K562 (cell line): ENCODE data around the gene SRRT. TPM values are rescaled to one million over a fixed set of nuclear protein-coding genes. Genes with fewer than 3 reads are reported as not detected.

Experiments used
- ATAC-seq: fragments of 200-7000 bp; cut with Tn5 transposase; 3 replicates; pipeline ENCODE4 v1.9.1; 2020; ENCODE audit warnings: moderate library complexity
- BruUV-seq: library from RNA; stranded (reverse); fragments of 400-500 nt; replicated peaks from 2 replicates; lab custom pipeline; 2021; lab: Mats Ljungman, UMichigan
- CTCF ChIA-PET: fragments of 300-600 bp; formaldehyde crosslinking; extraction: SDS; loops from one replicate; lab custom pipeline; 2021; ENCODE audit warnings: low intra/inter-chr PET ratio; lab: Yijun Ruan, JAX
- POLR2A ChIA-PET: fragments of 300-600, 350-650 bp; sonication (Branson Sonifier 250); formaldehyde crosslinking; extraction: SDS; loops from one replicate; lab custom pipeline; 2021; ENCODE audit warnings: antibody characterized with exemption, inconsistent platforms; lab: Yijun Ruan, JAX
- DNase-seq, 4 experiments: peaks; one replicate each; pipeline versions ENCODE4 v3.0.0 to v3.0.0-alpha.2; 2011 to 2018; ENCODE audit warnings: low spot score in 3 of 4, mixed read lengths in 3 of 4; ENCODE audit errors: extremely low read depth in 1 of 4
- FAIRE-seq: peaks from 2 replicates; lab custom pipeline; 2011; peaks lifted over from hg19 to GRCh38; lab: Jason Lieb, UNC
- H2AFZ ChIP-seq: 2 replicates; pipeline ENCODE4 v1.6.0; 2011; ENCODE audit warnings: low read depth, low read length, control low read depth, inconsistent platforms
- H3K27ac ChIP-seq: fragments of 200-600 bp; 3 replicates; pipeline ENCODE4 v1.8.0; 2011; ENCODE audit warnings: low read depth, mild to moderate bottlenecking, control low read depth, inconsistent platforms, low read length, moderate library complexity, mixed read lengths; ENCODE audit errors: extremely low read depth
- H3K27me3 ChIP-seq, 2 experiments: fragments of 300-600 bp in 1 of 2; 2 replicates in 1 of 2; 3 replicates in 1 of 2; pipeline versions ENCODE4 v1.6.0 to v1.8.0; 2011; ENCODE audit warnings: inconsistent platforms in 2 of 2, low read length in 2 of 2, mild to moderate bottlenecking in 1 of 2, mixed read lengths in 1 of 2, moderate library complexity in 1 of 2; ENCODE audit not compliant: control insufficient read depth in 2 of 2, insufficient read depth in 2 of 2
- H3K36me3 ChIP-seq: fragments of 300-600 bp; 3 replicates; pipeline ENCODE4 v1.8.0; 2011; ENCODE audit warnings: mild to moderate bottlenecking, low read length, inconsistent platforms; ENCODE audit not compliant: control insufficient read depth, insufficient read depth
- H3K4me1 ChIP-seq, 2 experiments: fragments of 200-600 bp in 1 of 2; replicated peaks in 1 of 2; 2 replicates in 1 of 2; 3 replicates in 1 of 2; pipeline versions ENCODE4 v1.5.1 to v1.8.0; 2011; ENCODE audit warnings: inconsistent platforms in 2 of 2, low read length in 2 of 2, mild to moderate bottlenecking in 1 of 2, mixed read lengths in 1 of 2, moderate library complexity in 1 of 2; ENCODE audit not compliant: control insufficient read depth in 2 of 2, insufficient read depth in 2 of 2
- H3K4me2 ChIP-seq: 2 replicates; pipeline ENCODE4 v1.6.1; 2011; ENCODE audit warnings: low read length, control low read depth, inconsistent platforms, mixed read lengths; ENCODE audit not compliant: insufficient read depth
- H3K4me3 ChIP-seq: fragments of 200-600 bp; sonication (generic), shearing (Covaris generic); 2 replicates; pipeline ENCODE4 v1.5.1; 2016; ENCODE audit warnings: control low read depth, inconsistent platforms
- H3K79me2 ChIP-seq: fragments of 200-600 bp; 3 replicates; pipeline ENCODE4 v1.8.0; 2011; ENCODE audit warnings: low read length, inconsistent platforms; ENCODE audit not compliant: control insufficient read depth, insufficient read depth
- H3K9ac ChIP-seq, 2 experiments: 2 replicates each; pipeline versions ENCODE4 v1.6.0 to v1.6.1; 2011; ENCODE audit warnings: low read depth in 2 of 2, low read length in 2 of 2, control low read depth in 1 of 2, inconsistent platforms in 1 of 2, mild to moderate bottlenecking in 1 of 2, mixed read lengths in 1 of 2; ENCODE audit not compliant: insufficient read depth in 1 of 2
- H3K9me1 ChIP-seq: one replicate; pipeline ENCODE4 v1.6.0; 2011; ENCODE audit warnings: inconsistent platforms, mild to moderate bottlenecking, low read length, moderate library complexity; ENCODE audit not compliant: control insufficient read depth, insufficient read depth
- H3K9me3 ChIP-seq: replicated peaks from 2 replicates; pipeline ENCODE4 v1.5.1; 2011; ENCODE audit warnings: low read depth, low read length, inconsistent platforms; ENCODE audit not compliant: control insufficient read depth, insufficient read depth
- H4K20me1 ChIP-seq: replicated peaks from 2 replicates; pipeline ENCODE4 v1.6.1; 2011; ENCODE audit warnings: low read length, inconsistent platforms, mixed read lengths; ENCODE audit not compliant: control insufficient read depth, insufficient read depth
- ATF6 ChIP-seq: sonication (generic); formaldehyde crosslinking; IDR thresholded peaks from 2 replicates; pipeline ENCODE4 v1.4.0; 2020; ENCODE audit warnings: mild to moderate bottlenecking, missing genetic modification reagents
- CBX5 ChIP-seq: IDR thresholded peaks from 2 replicates; pipeline ENCODE4 v1.6.1; 2014; ENCODE audit warnings: low read depth, borderline replicate concordance
- EGR1 ChIP-seq: fragments of 450-650 bp; conservative IDR thresholded peaks from 2 replicates; pipeline ENCODE4 v1.6.1; 2017; ENCODE audit warnings: mild to moderate bottlenecking
- HOMEZ ChIP-seq: fragments of 250-450 bp; sonication (Bioruptor Pico); IDR thresholded peaks from 2 replicates; pipeline ENCODE4 v1.4.0; 2020; ENCODE audit warnings: mild to moderate bottlenecking, moderate library complexity
- MAFK ChIP-seq: IDR thresholded peaks from 2 replicates; pipeline ENCODE4 v1.6.1; 2011; ENCODE audit warnings: low read length, improper control_type of control experiment
- NCOA4 ChIP-seq: fragments of 450-650 bp; IDR thresholded peaks from 2 replicates; pipeline ENCODE4 v1.6.1; 2018; ENCODE audit warnings: mild to moderate bottlenecking; ENCODE audit not compliant: partially characterized antibody
- TAF15 ChIP-seq: fragments of 200-400 bp; formaldehyde crosslinking; IDR thresholded peaks from 2 replicates; pipeline ENCODE4 v1.6.1; 2017; ENCODE audit warnings: mild to moderate bottlenecking, low read depth, low read length, moderate library complexity
- ZC3H4 ChIP-seq: sonication (generic); formaldehyde crosslinking; IDR thresholded peaks from 2 replicates; pipeline ENCODE4 v1.9.0; 2021; ENCODE audit warnings: missing genetic modification reagents, borderline replicate concordance
- WGBS: fragments of 100-300 bp; shearing (Covaris generic); methylation state at CpG from one replicate; pipeline ENCODE4 v1.1.6; 2016; ENCODE audit warnings: low coverage, mixed read lengths; ENCODE audit not compliant: insufficient coverage; ENCODE audit errors: missing lambda C conversion rate; 5-methylcytosine and 5-hydroxymethylcytosine counted together
- in situ Hi-C: fragments of 300-500 bp; cut with MboI; formaldehyde crosslinking; loops from 4 replicates; pipeline ENCODE4 v1.15.0; 2018; ENCODE audit warnings: inconsistent platforms, mixed read lengths
- intact Hi-C: fragments of 100-400 bp; cut with micrococcal nuclease; formaldehyde crosslinking; loops from 2 replicates; pipeline ENCODE4 v1.14.2; 2022
- polyA plus RNA-seq, 8 experiments: library from polyadenylated mRNA; depleted of rRNA in 4 of 8; stranded (reverse) in 5 of 8; unstranded in 3 of 8; fragments of >200 nt; fragmentation: Nextera tagmentation in 2 of 8; fragmentation: Illumina TruSeq in 1 of 8; extraction: Ambion mirVana in 2 of 8; extraction: Trizol in 1 of 8; gene quantifications; 2 replicates each; pipeline versions ENCODE4 v1.2.1 to v1.2.3, GENCODE V29; 2011 to 2014; ENCODE audit warnings: inconsistent platforms in 1 of 8, missing spikeins in 1 of 8
- total RNA-seq, 7 experiments: library from RNA; depleted of rRNA in 6 of 7; stranded (reverse); fragments of >200 nt in 6 of 7; fragmentation: Illumina TruSeq in 2 of 7; extraction: Trizol in 2 of 7; gene quantifications; 2 replicates each; pipeline versions ENCODE4 v1.2.1 to v1.2.3, GENCODE V29; 2011 to 2021; ENCODE audit warnings: low replicate concordance in 1 of 7

Gene SRRT
- total and polyA plus RNA-seq, 9 of the 15 experiments (the other 6 are each of a cell fraction or from before 2014, with no cell fraction given): 10.3 to 263 (median 84.4) TPM

DNA sequence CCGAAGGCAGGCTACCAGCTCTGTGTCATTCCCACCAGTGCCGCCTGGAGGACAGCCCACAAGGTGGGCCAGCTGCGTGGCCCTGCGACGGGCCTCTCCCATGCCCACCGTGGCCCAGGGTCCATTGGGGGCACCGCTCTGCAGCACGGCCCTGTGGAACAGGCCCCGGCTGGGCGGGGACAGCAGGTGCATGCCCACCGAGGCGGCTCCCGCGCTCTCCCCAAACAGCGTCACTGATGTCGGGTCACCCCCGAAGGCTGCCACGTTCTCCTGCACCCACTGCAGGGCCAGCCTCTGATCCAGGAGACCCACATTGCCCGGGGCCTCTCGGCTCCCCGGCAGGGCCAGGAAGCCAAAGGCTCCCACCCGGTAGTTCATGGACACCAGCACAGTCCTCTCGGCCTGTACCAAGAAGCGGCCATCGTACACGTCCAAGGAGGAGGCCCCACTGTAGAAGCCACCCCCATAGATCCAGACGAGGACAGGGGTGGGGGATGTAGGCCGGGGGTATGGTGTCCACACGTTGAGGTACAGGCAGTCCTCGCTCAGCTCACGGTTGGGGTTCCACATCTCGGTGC, 18.5 kb downstream of the SRRT start:
- Histone ChIP-seq H2AFZ (no peak overlapping the region), H4K20me1 (no peaks in the 10 kb centered on the region), H3K9ac (peak overlapping the region in 1 of 2 experiments; percentile 90; a peak in 2 of 4 replicates), H3K4me2 (no peak overlapping the region), H3K79me2 (peaks cover 17% of the 10 kb centered on the region), H3K36me3 (peaks cover 5% of the 10 kb centered on the region), H3K4me3 (no peak overlapping the region), H3K4me1 (peaks cover 35 to 97% of the 10 kb centered on the region in 2 experiments), H3K27ac (no peak overlapping the region), H3K27me3 (no peaks in the 10 kb centered on the region), H3K9me3 (no peaks in the 10 kb centered on the region), H3K9me1 (no peaks in the 10 kb centered on the region)
- no peak for FAIRE-seq
- no peak for ATAC-seq
- BruUV-seq: no TSS peak
- in situ Hi-C loops: loop anchor here (5.0 kb wide), 1 partner anchor 164 kb away; no protein-coding TSS in a partner anchor
- DNase-seq: no peak
- POLR2A ChIA-PET: interaction anchor here (1.8 kb wide), 1 partner anchor 18 kb away, joined by 6 read pairs; the partner anchor contains the start of gene SRRT
- CTCF ChIA-PET: interaction anchor here (2.3 kb wide), 1 partner anchor 166 kb away, joined by 28 read pairs; no protein-coding TSS in a partner anchor
- WGBS: 87% methylated on average over 27 of the region's 32 CpGs
- intact Hi-C loops: no loop called here
- no peak for TF ChIP-seq ZC3H4 (CRISPR knock-in tag)
- no peak for TF ChIP-seq ATF6 (CRISPR knock-in tag)
- no peak for TF ChIP-seq TAF15
- no peak for TF ChIP-seq MAFK
- no peak for TF ChIP-seq NCOA4
- TF ChIP-seq HOMEZ (CRISPR knock-in tag): no peak
- no peak for TF ChIP-seq EGR1
- no peak for TF ChIP-seq CBX5
